HG02571 (cell line): Measurements from ENCODE around the gene GSE1.

Experiments
- ATAC-seq: cut with Tn5 transposase; IDR thresholded peaks from one replicate; pipeline ENCODE4 v1.9.1; 2021; ENCODE audit warnings: mild to moderate bottlenecking, moderate library complexity; ENCODE audit not compliant: unreplicated experiment

GSE1 gene

GRCh38 chr16:85573696-85574641 is 39.2 kb upstream of the GSE1 start:
- no peak for ATAC-seq

DNA sequence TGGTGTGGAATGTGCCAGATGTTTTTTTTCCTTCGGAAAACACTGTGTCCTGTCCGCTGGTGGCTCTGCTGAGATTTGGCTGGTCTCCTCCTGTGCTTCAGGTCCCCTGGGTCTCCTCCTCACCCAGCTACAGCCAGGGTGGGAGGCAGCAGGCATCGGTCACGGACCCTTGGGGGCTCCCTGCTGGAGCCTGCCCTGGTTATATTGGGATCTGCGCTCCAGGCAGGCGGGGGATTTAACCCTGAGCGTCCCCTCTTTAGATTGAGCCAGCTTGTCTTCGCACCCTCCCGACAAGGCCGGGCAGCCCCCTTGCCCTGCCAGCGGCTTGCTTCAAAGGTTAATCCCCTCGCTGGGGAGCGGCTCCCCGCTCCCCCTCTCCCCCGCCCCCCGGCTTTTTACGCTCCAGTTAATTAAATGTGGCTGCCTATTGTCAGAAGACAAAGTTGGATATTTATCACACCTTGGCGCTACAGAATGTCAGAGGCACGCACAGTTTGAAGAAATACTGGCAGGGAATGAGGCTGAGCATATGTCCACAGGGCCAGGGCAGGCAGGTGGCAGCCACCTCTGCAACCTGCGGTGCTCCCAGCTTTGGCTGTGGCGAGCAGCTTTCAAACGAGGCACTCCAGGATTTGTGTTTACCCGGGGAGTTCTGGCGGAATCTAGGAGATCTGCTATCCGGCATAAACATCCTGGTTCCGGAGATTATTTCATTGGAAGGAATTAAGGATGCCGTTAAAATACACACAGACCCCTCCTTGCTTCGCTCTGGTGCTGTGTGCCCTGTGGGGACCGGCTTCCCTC is 38.2 kb upstream of the GSE1 start:
- ATAC-seq = no peak

- ATAC-seq = no peak
These were observed 37.2 kb upstream of the GSE1 start for GRCh38 chr16:85575920-85576319.

DNA sequence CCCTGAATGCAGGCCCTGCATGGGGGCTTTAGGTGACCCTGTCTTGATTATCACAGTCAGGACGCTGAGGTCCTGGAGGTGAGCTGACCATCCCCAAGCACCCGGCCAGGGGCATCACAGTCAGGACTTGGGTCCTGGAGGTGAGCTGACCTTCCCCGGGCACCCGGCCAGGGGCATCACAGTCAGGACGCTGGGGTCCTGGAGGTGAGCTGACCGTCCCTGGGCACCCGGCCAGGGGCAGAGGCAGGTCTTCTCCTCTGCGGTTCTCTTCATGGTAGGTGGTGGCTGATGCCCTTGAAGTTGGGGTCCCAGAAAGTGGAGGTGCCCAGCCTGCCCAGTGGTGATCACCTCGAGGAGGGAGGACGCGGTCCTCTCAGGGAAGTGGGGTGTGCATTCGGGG is 36.2 kb upstream of the GSE1 start:
- ATAC-seq = no peak

GRCh38 chr16:85577899-85578598 is 35.1 kb upstream of the GSE1 start:
- ATAC-seq = no peak

GRCh38 chr16:85578599-85578948 is 34.5 kb upstream of the GSE1 start:
- ATAC-seq = no peak

DNA sequence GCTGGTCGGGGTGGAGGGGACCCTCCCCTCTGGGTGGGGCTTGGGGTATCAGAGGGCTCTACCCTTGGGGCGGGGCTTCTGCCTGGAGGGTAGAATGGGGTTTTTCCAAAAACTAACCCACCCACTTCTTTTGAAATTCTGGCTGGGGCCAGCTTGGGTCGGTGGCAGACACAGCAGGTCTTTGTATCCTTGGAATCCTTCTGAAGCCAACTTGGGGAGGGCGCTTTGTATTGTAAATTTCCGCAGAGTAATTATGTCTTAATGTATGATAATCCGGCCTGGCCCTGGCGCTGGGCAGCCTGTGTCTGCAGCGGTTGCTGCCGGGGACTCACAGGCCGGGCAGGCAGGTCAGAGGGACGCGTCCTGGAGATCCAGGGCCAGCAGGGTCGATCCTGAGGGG is 33.9 kb upstream of the GSE1 start:
- ATAC-seq = no peak

DNA sequence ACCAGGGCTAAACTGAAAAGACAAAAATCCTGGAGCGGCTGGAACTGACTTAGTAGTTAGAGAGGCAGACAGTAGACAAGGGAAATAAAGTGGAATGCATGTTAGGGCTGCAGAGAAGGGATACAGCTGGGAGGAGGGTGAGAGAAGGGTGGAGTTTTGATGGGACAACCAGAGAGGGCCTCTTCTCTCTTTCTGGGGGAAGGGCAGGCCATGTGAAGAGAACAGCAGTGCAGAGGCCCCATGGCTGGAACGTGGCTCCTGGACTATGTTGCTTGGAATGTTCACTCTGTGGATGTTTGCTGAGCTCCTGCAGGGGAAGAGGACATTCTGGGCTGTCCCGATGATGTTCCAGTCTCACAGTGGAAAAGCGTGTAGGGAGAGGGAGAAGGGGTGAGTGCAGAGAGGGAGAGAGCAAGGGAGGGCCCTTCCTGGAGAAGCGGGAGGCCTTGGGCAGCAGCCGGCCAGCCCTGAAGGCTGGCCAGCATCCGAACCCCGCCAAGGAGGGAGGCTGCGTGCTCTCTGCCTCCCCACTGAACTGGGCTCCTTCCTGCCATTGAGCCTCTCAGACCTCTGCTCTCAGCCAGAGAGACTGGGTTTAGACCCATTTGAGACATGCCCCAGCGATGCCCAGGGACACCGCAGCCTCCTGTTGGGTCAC is 33.1 kb upstream of the GSE1 start:
- no peak for ATAC-seq

DNA sequence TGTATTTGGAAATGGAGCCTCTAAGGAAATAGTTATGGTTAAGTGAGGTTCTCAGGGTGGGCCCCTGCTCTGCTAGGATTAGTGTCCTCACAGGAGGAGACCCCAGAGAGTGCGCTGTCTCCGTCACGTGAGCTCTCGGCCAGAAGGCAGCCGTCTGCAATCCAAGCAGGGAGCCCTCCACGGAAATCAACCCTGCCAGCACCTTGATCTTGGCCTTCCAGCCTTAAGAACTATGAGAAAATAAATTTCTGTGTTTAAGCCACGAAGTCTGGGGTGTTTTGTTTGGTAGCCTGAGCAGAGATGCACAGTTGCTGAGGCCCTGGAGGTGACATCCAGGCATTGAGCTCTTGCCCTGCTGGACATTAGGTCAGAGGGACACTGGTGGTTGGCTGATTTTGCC is 32.4 kb upstream of the GSE1 start:
- no peak for ATAC-seq

DNA sequence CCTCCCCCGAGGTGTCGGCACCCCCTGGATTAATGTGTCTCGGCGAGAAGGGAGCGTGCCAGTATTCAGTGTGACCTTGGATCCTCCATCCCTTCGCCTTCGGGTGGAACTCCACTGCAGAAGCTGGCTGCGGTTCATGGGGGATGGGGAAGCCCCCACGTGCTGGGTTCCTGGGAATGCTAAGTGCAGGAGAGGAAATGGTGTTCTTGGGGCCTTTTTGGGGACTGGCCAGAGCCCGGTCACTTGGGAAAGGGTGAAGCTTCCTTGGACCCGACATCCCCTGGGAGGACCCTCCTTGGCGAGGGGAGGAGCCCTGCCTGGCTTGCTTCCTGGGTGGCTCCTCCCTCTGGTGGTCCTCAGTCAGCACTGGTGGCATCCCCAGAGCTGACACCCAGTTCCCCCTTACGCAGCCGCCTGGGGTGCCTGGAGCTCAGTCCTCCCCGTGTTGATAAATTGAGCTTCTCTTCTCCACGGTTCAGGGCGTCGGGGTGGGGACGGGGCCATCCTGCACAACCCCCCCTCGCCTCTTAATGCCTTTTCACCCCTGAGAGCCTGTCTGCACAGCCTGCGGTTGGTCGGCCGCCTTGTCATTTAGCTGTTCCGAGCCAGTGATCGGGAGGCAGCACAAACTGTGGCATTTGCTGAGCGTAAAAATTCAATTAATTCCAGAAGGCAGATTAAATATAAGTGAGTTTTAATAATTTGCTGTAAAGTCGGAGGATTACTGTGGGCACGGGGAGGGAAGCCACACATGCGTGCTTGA is 30.7 kb upstream of the GSE1 start:
- no peak for ATAC-seq

- ATAC-seq = no peak
These were observed 29.5 kb upstream of the GSE1 start for GRCh38 chr16:85583491-85584181.

DNA sequence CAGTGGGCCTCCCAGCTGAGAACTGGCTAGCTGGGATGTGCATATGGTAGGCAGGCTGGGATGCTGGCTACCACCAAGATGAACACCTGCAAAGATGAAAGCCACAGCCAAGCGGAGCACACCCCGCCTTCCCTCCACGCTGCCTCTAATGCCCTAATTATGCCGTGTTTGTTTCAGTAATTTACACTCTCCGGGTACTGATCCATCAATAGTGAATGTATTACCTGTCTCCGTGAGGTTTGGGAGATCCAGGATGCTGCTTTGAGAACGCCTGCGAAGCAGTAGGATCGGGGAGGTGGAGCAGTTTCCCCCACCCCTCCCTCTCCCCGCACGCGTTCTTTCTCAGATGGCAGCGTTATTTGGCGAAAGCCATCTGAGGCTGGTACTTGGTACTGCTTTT is 28.9 kb upstream of the GSE1 start:
- no peak for ATAC-seq

GRCh38 chr16:85584819-85585282 is 28.3 kb upstream of the GSE1 start:
- no peak for ATAC-seq

DNA sequence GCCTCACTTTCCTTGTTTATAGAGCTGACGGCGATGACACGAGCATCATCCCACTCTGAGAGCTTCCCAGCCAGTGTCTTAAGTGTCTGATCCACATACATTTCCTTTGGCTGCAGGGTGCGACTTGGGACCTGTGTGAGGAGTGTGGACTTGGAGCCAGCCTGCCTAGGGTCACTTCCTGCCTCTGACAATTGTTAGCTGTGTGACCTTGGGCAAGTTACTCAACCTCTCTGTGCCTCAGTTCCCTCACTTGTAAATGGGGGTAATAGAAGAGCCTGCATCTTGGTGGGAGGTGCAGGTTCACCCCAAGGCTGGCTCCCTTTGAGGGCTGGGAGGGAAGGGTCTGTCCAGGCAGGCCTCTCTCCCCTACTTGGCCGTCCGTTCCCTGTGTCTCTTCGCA is 27.4 kb upstream of the GSE1 start:
- ATAC-seq = no peak

GRCh38 chr16:85586380-85587104 is 26.6 kb upstream of the GSE1 start:
- no peak for ATAC-seq

DNA sequence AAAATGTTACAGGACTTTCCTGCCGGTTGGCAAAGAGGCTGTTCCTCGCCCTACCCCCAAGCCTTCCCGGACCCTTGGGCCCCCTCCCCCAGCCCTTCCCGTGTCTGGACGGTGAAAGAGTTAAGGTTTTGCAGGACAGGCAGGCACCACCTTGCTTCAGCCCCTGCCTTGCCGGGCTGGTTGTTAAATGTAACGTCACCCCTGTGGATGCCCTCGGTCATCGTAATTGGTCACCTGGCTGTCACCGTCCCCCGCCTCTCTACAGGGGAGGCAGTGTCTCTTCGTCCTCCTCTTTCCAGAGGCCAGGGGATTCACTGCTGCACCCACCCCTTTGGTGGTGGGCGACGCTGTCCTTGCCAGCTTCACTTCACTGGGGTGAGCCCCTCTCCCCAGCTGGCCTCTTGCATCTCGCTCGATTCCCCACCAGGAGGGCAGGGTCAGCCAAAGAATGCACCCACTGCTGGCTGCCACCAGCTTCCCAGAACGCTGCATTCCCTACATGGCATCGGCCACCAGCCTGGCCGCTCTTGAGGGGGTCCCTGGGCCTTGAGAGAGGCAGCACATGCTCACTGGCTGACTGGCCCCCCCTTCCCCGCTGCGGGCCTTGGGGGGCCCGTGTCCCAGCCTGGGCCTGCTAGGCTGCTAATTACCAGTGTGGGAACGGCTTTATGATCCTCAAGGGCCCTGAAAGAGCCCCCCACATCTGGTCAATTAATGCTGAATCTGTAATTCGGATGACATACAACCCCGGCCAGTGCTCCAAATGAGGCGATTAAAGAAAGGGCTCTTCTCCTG is 25.2 kb upstream of the GSE1 start:
- ATAC-seq = no peak

DNA sequence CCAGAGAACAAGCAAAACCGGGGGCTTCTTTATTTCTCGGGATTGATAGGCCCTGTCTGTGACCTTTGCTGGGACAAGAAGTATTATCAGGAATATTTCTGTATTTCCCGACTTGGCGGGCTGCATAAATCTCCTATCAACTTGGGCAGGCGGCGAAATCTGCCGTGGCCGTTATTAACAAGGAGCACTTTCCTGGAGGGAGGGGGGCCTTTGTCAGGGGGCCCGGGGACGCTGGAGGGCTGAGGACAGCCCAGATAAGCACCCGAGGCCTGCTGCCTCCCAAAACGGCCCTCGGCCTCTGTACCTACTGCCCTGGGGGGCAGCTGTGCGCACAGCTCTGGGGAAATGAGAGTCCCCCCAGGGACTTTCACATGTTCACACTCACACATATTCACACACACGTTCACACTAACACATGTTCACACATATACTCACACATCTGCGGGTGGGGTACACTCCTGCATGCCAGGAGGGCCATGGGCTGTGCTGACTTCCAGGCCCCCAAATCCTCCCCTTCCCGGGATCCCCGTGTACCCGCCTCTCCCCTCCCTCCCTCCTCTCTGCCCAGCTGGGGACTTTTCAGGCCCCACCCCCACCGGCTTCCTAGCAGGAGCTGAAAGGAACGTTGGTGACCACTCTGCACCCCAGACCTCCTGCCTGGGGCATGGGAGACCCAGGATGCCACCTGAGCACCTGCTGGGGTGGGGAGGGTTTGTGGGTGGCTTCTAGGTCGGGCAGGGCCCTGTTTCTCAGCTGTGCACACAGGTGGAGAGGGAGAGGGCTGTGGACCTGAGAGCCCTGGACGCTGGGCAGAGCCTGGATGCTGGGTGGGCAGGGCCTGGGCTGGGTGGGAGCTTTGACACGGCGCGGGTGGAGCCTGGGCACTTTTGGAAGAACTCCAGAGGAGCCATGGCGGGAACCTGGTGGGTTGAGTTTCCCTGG is 24.3 kb upstream of the GSE1 start:
- ATAC-seq = no peak
